ENCODE results near the gene CD53. TPM values are rescaled to one million over a fixed set of nuclear protein-coding genes. Genes with fewer than 3 reads are reported as not detected.

The CD53 gene
- total and polyA plus RNA-seq, 7 experiments from 2014 or later: 237 to 1,023 (median 400) TPM

DNA sequence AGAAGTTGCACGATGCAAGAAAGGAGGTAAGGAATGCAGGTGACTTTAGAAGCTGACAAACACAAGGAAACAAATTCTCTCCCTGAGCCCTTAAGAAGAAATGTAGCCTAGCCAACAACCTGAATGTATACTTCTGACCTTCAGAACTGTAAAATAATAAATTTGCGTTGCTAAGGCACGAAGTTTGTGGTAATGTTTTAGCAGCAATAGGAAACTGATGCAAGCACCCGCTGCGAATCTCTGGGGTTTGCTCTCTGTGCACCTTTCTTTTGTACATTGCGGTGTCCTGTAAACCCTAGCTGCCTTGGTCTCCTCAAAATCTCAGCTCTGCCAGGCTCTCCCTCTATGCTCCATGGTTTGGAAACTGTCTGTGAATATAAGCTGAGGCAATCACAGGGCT is 15.1 kb downstream of the CD53 start:
- intact Hi-C loops (cut with micrococcal nuclease): loop anchor here in 1 of 2 donors (1.0 to 2.0 kb wide), 2 partner anchors 8 to 13 kb away; no protein-coding TSS in a partner anchor
- ATAC-seq: peak; percentile 10
- no peaks in the 10 kb centered on the region for H3K27me3 Mint-ChIP-seq
- no peak for DNase-seq
- no peak overlapping the region for H3K4me3 ChIP-seq (ENCODE audit: low read length)
- peak overlapping the region; percentile 46 to 93 (median 77) for H3K27ac Mint-ChIP-seq
- peaks cover 17 to 55% (median 51%) of the 10 kb centered on the region in 5 donors for H3K36me3 Mint-ChIP-seq
- H3K4me1 Mint-ChIP-seq: peaks cover 77 to 99% (median 95%) of the 10 kb centered on the region in 7 donors
- no peaks in the 10 kb centered on the region for H3K27me3 ChIP-seq (ENCODE audit: control insufficient read depth in 2 of 2, insufficient read depth in 2 of 2, low read length in 2 of 2)
- no peaks in the 10 kb centered on the region for H3K9me3 ChIP-seq (ENCODE audit: control insufficient read depth in 2 of 3, low read length in 3 of 3)
- peaks cover 59 to 78% of the 10 kb centered on the region in 2 donors for H3K4me1 ChIP-seq (ENCODE audit: control insufficient read depth in 2 of 2, insufficient read depth in 2 of 2, low read length in 2 of 2)
- ChIA-PET CTCF (no interaction called here), POLR2A (interaction anchor here (0.7 to 1.3 kb wide), 3 partner anchors 16 to 28 kb away, joined by 3 to 5 read pairs (median 3); partner anchors contain the start of gene CD53)
- H3K27ac ChIP-seq (ENCODE audit: low read depth, low read length): peak overlapping the region; percentile 29
- peaks cover 0 to 6% (median 0%) of the 10 kb centered on the region in 11 donors for H3K9me3 Mint-ChIP-seq
- H3K36me3 ChIP-seq (ENCODE audit: control insufficient read depth in 2 of 3, insufficient read depth in 3 of 3, low read length in 3 of 3): peaks cover 11 to 25% (median 17%) of the 10 kb centered on the region in 3 experiments
- H3K4me3 Mint-ChIP-seq: peak overlapping the region; percentile 44 to 95 (median 62)

- Mint-ChIP-seq H3K27me3 (no peaks in the 10 kb centered on the region), H3K4me1 (peaks cover 78 to 99% (median 95%) of the 10 kb centered on the region in 7 donors), H3K36me3 (peaks cover 17 to 61% (median 56%) of the 10 kb centered on the region in 5 donors), H3K9me3 (peaks cover 0 to 6% (median 0%) of the 10 kb centered on the region in 11 donors), H3K27ac (peak overlapping the region in 6 of 9 donors; percentile 29 to 93 (median 68)), H3K4me3 (peak overlapping the region in 8 of 10 donors; percentile 33 to 95 (median 48))
- intact Hi-C loops (cut with micrococcal nuclease): loop anchor here in 1 of 2 donors (1.0 to 2.0 kb wide), 2 partner anchors 8 to 14 kb away; no protein-coding TSS in a partner anchor
- Histone ChIP-seq H3K36me3 (ENCODE audit: control insufficient read depth in 2 of 3, insufficient read depth in 3 of 3, low read length in 3 of 3) (peaks cover 12 to 31% (median 18%) of the 10 kb centered on the region in 3 experiments), H3K4me1 (ENCODE audit: control insufficient read depth in 2 of 2, insufficient read depth in 2 of 2, low read length in 2 of 2) (peaks cover 65 to 80% of the 10 kb centered on the region in 2 donors), H3K27me3 (ENCODE audit: control insufficient read depth in 2 of 2, insufficient read depth in 2 of 2, low read length in 2 of 2) (no peaks in the 10 kb centered on the region), H3K27ac (ENCODE audit: low read depth, low read length) (no peak overlapping the region), H3K9me3 (ENCODE audit: control insufficient read depth in 2 of 3, low read length in 3 of 3) (no peaks in the 10 kb centered on the region), H3K4me3 (ENCODE audit: low read length) (no peak overlapping the region)
- no peak for ATAC-seq
- no peak for DNase-seq
- ChIA-PET CTCF (no interaction called here), POLR2A (interaction anchor here (1.3 kb wide), 2 partner anchors 16 kb away, joined by 3 to 5 read pairs; partner anchors contain the start of gene CD53)
Observed at GRCh38 chr1:110888641-110889040, 15.7 kb downstream of the CD53 start.

GRCh38 chr1:110890474-110891196 is 17.7 kb downstream of the CD53 start:
- H3K27ac ChIP-seq (ENCODE audit: low read depth, low read length): peak overlapping the region; percentile 15
- ChIA-PET CTCF (interaction anchor here (1.0 kb wide), 1 partner anchor 15 kb away, joined by 4 read pairs; no protein-coding TSS in a partner anchor), POLR2A (interaction anchor here (0.9 to 2.3 kb wide), 7 partner anchors 10 to 73 kb away, joined by 3 to 6 read pairs (median 4); partner anchors contain the start of genes CD53 and LRIF1)
- ATAC-seq: peak; percentile 51
- H3K36me3 Mint-ChIP-seq: peaks cover 25 to 77% (median 67%) of the 10 kb centered on the region in 5 donors
- H3K27ac Mint-ChIP-seq: peak overlapping the region; percentile 8 to 96 (median 87)
- intact Hi-C loops (cut with micrococcal nuclease): no loop called here
- H3K4me1 ChIP-seq (ENCODE audit: control insufficient read depth in 2 of 2, insufficient read depth in 2 of 2, low read length in 2 of 2): peaks cover 77 to 86% of the 10 kb centered on the region in 2 donors
- H3K4me3 ChIP-seq (ENCODE audit: low read length): no peak overlapping the region
- H3K4me1 Mint-ChIP-seq: peaks cover 82 to 100% (median 98%) of the 10 kb centered on the region in 7 donors
- H3K9me3 ChIP-seq (ENCODE audit: control insufficient read depth in 2 of 3, low read length in 3 of 3): no peaks in the 10 kb centered on the region
- peak overlapping the region; percentile 30 to 95 (median 52) for H3K4me3 Mint-ChIP-seq
- no peaks in the 10 kb centered on the region for H3K27me3 Mint-ChIP-seq
- no peak for DNase-seq
- H3K27me3 ChIP-seq (ENCODE audit: control insufficient read depth in 2 of 2, insufficient read depth in 2 of 2, low read length in 2 of 2): no peaks in the 10 kb centered on the region
- peaks cover 0 to 6% (median 0%) of the 10 kb centered on the region in 11 donors for H3K9me3 Mint-ChIP-seq
- peaks cover 29 to 48% (median 34%) of the 10 kb centered on the region in 3 experiments for H3K36me3 ChIP-seq (ENCODE audit: control insufficient read depth in 2 of 3, insufficient read depth in 3 of 3, low read length in 3 of 3)

DNA sequence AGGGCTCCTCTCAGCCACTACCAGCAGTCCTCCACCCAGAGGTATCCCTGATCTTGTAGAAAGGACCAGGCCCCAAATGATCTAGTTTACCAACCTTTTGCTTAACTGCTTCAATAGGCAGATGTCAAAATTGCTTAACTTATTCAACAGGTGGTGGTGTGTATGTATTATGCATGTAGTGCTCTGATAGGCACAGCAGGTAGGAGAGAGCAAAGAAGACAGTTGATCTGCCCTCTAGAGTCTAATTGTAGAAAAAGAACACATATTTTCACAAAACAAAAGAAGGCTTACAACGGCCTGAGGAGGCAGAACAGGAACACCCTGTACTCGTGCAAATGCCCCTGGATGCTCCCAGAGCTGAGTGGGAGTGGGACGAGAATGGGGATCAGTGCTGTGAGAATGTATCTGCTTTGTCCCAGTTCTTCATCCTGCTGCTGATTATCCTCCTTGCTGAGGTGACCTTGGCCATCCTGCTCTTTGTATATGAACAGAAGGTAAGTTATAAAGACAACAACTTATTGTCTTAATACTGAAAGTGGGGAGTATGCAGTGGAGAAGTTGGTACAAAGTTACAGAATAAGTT is 21.1 kb downstream of the CD53 start:
- Mint-ChIP-seq H3K4me3 (peak overlapping the region; percentile 37 to 95 (median 54)), H3K36me3 (peaks cover 37 to 84% (median 75%) of the 10 kb centered on the region in 5 donors), H3K9me3 (peaks cover 0 to 2% (median 0%) of the 10 kb centered on the region in 11 donors), H3K4me1 (peaks cover 75 to 100% (median 98%) of the 10 kb centered on the region in 7 donors), H3K27ac (peak overlapping the region; percentile 24 to 96 (median 91)), H3K27me3 (no peaks in the 10 kb centered on the region)
- ATAC-seq (peak; percentile 54), DNase-seq (no peak)
- POLR2A ChIA-PET: interaction anchor here (0.6 to 1.7 kb wide), 3 partner anchors 10 to 21 kb away, joined by 3 to 5 read pairs (median 3); partner anchors contain the start of gene CD53
- Histone ChIP-seq H3K9me3 (ENCODE audit: control insufficient read depth in 2 of 3, low read length in 3 of 3) (no peaks in the 10 kb centered on the region), H3K4me1 (ENCODE audit: control insufficient read depth in 2 of 2, insufficient read depth in 2 of 2, low read length in 2 of 2) (peaks cover 79 to 87% of the 10 kb centered on the region in 2 donors), H3K27ac (ENCODE audit: low read depth, low read length) (peak overlapping the region; percentile 59), H3K4me3 (ENCODE audit: low read length) (no peak overlapping the region), H3K27me3 (ENCODE audit: control insufficient read depth in 2 of 2, insufficient read depth in 2 of 2, low read length in 2 of 2) (no peaks in the 10 kb centered on the region), H3K36me3 (ENCODE audit: control insufficient read depth in 2 of 3, insufficient read depth in 3 of 3, low read length in 3 of 3) (peaks cover 46 to 74% (median 50%) of the 10 kb centered on the region in 3 experiments)
- CTCF ChIA-PET: no interaction called here
- intact Hi-C loops (cut with micrococcal nuclease): no loop called here

DNA sequence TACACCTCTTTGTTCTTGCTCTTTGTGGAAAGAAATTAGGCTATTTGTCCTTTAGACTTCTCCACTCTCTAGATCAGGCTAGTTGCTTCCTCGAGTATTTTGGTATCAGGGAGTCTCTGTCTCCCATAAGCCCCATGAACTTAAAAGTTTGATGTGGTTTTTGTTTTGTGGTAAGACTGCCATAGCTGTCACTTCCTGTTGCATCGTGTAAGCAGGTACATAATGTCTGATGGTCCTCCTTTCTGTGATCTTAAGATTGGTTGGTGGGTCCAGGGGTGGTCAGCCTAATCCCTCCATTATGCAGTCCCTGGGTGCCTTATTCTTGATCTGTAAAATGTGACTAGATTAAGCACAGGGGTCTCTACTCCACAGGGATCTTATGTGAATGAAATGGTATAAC is 23.1 kb downstream of the CD53 start:
- Mint-ChIP-seq H3K36me3 (peaks cover 37 to 96% (median 80%) of the 10 kb centered on the region in 5 donors), H3K4me1 (peaks cover 59 to 89% (median 84%) of the 10 kb centered on the region in 7 donors), H3K4me3 (peak overlapping the region; percentile 38 to 95 (median 66)), H3K27me3 (no peaks in the 10 kb centered on the region), H3K27ac (peak overlapping the region; percentile 88 to 98 (median 93)), H3K9me3 (no peaks in the 10 kb centered on the region)
- Histone ChIP-seq H3K4me1 (ENCODE audit: control insufficient read depth in 2 of 2, insufficient read depth in 2 of 2, low read length in 2 of 2) (peaks cover 62 to 76% of the 10 kb centered on the region in 2 donors), H3K27me3 (ENCODE audit: control insufficient read depth in 2 of 2, insufficient read depth in 2 of 2, low read length in 2 of 2) (no peaks in the 10 kb centered on the region), H3K27ac (ENCODE audit: low read depth, low read length) (peak overlapping the region; percentile 52), H3K4me3 (ENCODE audit: low read length) (no peak overlapping the region), H3K9me3 (ENCODE audit: control insufficient read depth in 2 of 3, low read length in 3 of 3) (no peaks in the 10 kb centered on the region), H3K36me3 (ENCODE audit: control insufficient read depth in 2 of 3, insufficient read depth in 3 of 3, low read length in 3 of 3) (peaks cover 48 to 85% (median 58%) of the 10 kb centered on the region in 3 experiments)
- ATAC-seq (peak; percentile 58), DNase-seq (peak in 6 of 9 donors; percentile 43 to 60 (median 54))
- POLR2A ChIA-PET: no interaction called here
- intact Hi-C loops (cut with micrococcal nuclease): loop anchor here (1.0 to 5.0 kb wide), 4 partner anchors 21 to 66 kb away; partner anchors contain the start of gene LRIF1 (in 1 of the 2)
- CTCF ChIA-PET: interaction anchor here (0.9 kb wide), 1 partner anchor 20 kb away, joined by 3 read pairs; no protein-coding TSS in a partner anchor

DNA sequence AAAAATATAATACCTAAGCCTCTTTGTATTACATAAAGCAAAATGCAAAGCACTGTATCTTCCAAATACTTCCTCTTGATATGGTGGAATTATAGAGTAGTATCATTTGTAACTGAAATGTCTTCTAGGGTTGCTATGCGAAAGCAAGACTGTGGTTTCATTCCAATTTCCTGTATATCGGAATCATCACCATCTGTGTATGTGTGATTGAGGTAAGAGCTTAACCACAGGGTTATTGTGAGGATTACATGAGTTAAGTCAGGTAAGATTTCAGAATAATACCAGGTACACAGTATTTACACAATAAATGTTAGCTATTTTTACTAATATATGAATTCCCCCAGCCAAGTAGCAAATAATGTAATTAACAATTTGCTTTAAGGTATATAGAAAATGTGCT is 24.7 kb downstream of the CD53 start:
- CTCF ChIA-PET: no interaction called here
- Mint-ChIP-seq H3K4me1 (peaks cover 48 to 83% (median 72%) of the 10 kb centered on the region in 7 donors), H3K9me3 (peaks cover 0 to 7% (median 0%) of the 10 kb centered on the region in 11 donors), H3K36me3 (peaks cover 27 to 92% (median 72%) of the 10 kb centered on the region in 5 donors), H3K4me3 (peak overlapping the region in 9 of 10 donors; percentile 1 to 95 (median 35)), H3K27ac (peak overlapping the region; percentile 63 to 98 (median 93)), H3K27me3 (no peaks in the 10 kb centered on the region)
- ATAC-seq (peak; percentile 62), DNase-seq (peak in 7 of 9 donors; percentile 30 to 68 (median 56))
- no peaks in the 10 kb centered on the region for H3K9me3 ChIP-seq (ENCODE audit: control insufficient read depth in 2 of 3, low read length in 3 of 3)
- intact Hi-C loops (cut with micrococcal nuclease): loop anchor here (2.0 to 5.0 kb wide), 3 partner anchors 19 to 65 kb away; partner anchors contain the start of gene LRIF1 (in 1 of the 2)
- no peaks in the 10 kb centered on the region for H3K27me3 ChIP-seq (ENCODE audit: control insufficient read depth in 2 of 2, insufficient read depth in 2 of 2, low read length in 2 of 2)
- H3K36me3 ChIP-seq (ENCODE audit: control insufficient read depth in 2 of 3, insufficient read depth in 3 of 3, low read length in 3 of 3): peaks cover 36 to 70% (median 51%) of the 10 kb centered on the region in 3 experiments
- no peak overlapping the region for H3K4me3 ChIP-seq (ENCODE audit: low read length)
- peak overlapping the region; percentile 52 for H3K27ac ChIP-seq (ENCODE audit: low read depth, low read length)
- peaks cover 47 to 60% of the 10 kb centered on the region in 2 donors for H3K4me1 ChIP-seq (ENCODE audit: control insufficient read depth in 2 of 2, insufficient read depth in 2 of 2, low read length in 2 of 2)
- POLR2A ChIA-PET: interaction anchor here (0.9 to 2.1 kb wide), 3 partner anchors 22 to 110 kb away, joined by 4 to 6 read pairs (median 6); partner anchors contain the start of gene CD53
